HEK293 (cell line): ENCODE results near the gene ELN.

Experiments
- SETDB1 ChIP-seq: IDR thresholded peaks from one replicate; pipeline ENCODE4 v1.6.1; 2017; ENCODE audit warnings: mild to moderate bottlenecking, low read length, moderate library complexity, mixed read lengths; ENCODE audit not compliant: insufficient read length
- TCF7L2 ChIP-seq: IDR thresholded peaks from 2 replicates; pipeline ENCODE4 v1.6.1; 2011; ENCODE audit warnings: low read depth, mild to moderate bottlenecking, inconsistent platforms, low read length, moderate library complexity, borderline replicate concordance
- ZEB2 ChIP-seq: fragments of 450-650 bp; formaldehyde crosslinking; IDR thresholded peaks from 2 replicates; pipeline ENCODE4 v1.5.1; 2016; ENCODE audit warnings: missing biosample characterization, missing genetic modification characterization
- ZNF112 ChIP-seq: fragments of 450-650 bp; formaldehyde crosslinking; IDR thresholded peaks from 2 replicates; pipeline ENCODE4 v1.5.0; 2017; ENCODE audit warnings: missing biosample characterization, missing genetic modification characterization
- ZNF132 ChIP-seq: fragments of 450-650 bp; formaldehyde crosslinking; IDR thresholded peaks from 2 replicates; pipeline ENCODE4 v1.5.1; 2017; ENCODE audit warnings: missing biosample characterization, missing genetic modification characterization, borderline replicate concordance
- ZNF174 ChIP-seq: fragments of 450-650 bp; formaldehyde crosslinking; IDR thresholded peaks from 2 replicates; pipeline ENCODE4 v1.5.0; 2017; ENCODE audit warnings: missing biosample characterization, mild to moderate bottlenecking, missing genetic modification characterization
- ZNF211 ChIP-seq: fragments of 450-650 bp; formaldehyde crosslinking; IDR thresholded peaks from 2 replicates; pipeline ENCODE4 v1.5.1; 2016; ENCODE audit warnings: low read depth, missing biosample characterization, missing genetic modification characterization
- ZNF302 ChIP-seq: fragments of 450-650 bp; formaldehyde crosslinking; IDR thresholded peaks from 2 replicates; pipeline ENCODE4 v1.5.1; 2016; ENCODE audit warnings: missing biosample characterization, missing genetic modification characterization, low read depth
- ZNF416 ChIP-seq: fragments of 450-650 bp; formaldehyde crosslinking; IDR thresholded peaks from 2 replicates; pipeline ENCODE4 v1.5.1; 2016; ENCODE audit warnings: missing biosample characterization, missing genetic modification characterization
- ZNF571 ChIP-seq: fragments of 450-650 bp; formaldehyde crosslinking; IDR thresholded peaks from 2 replicates; pipeline ENCODE4 v1.5.0; 2017; ENCODE audit warnings: missing biosample characterization, missing genetic modification characterization
- ZNF747 ChIP-seq: fragments of 450-650 bp; formaldehyde crosslinking; IDR thresholded peaks from 2 replicates; pipeline ENCODE4 v1.5.1; 2016; ENCODE audit warnings: missing biosample characterization, missing genetic modification characterization
- TF ChIP-seq, protein P1 (sequence below): fragments of 450-650 bp; formaldehyde crosslinking; IDR thresholded peaks from 2 replicates; pipeline ENCODE4 v1.5.1; 2016; ENCODE audit warnings: missing biosample characterization, missing genetic modification characterization
- TF ChIP-seq, protein P2 (sequence below): fragments of 450-650 bp; formaldehyde crosslinking; IDR thresholded peaks from 2 replicates; pipeline ENCODE4 v1.5.1; 2016; ENCODE audit warnings: missing biosample characterization, missing genetic modification characterization

DNA sequence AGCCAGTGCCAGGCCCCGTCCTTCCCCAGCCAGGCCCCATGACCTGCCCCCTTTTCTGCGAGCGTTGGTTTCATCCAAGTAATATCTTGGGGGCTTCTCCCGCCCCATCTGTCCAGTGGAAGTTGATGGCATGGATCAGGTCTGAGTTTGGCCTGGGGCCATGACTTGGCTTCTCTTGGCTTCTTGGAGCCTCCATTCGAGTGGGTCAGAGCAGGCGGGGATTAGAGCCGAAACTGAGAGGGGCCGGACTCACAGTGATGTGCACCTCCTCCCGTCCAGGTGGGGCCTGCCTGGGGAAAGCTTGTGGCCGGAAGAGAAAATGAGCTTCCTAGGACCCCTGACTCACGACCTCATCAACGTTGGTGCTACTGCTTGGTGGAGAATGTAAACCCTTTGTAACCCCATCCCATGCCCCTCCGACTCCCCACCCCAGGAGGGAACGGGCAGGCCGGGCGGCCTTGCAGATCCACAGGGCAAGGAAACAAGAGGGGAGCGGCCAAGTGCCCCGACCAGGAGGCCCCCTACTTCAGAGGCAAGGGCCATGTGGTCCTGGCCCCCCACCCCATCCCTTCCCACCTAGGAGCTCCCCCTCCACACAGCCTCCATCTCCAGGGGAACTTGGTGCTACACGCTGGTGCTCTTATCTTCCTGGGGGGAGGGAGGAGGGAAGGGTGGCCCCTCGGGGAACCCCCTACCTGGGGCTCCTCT, 40.6 kb downstream of the ELN start:
- TF ChIP-seq ZNF302 (tag by site-specific recombination) (no peak), ZNF747 (no peak), ZNF174 (no peak), ZEB2 (tag by site-specific recombination) (no peak), TCF7L2 (no peak), ZNF211 (tag by site-specific recombination) (no peak), ZNF571 (tag by site-specific recombination) (no peak), SETDB1 (no peak), ZNF112 (tag by site-specific recombination) (no peak), ZNF416 (tag by site-specific recombination) (no peak), ZNF132 (tag by site-specific recombination) (no peak)
- TF ChIP-seq, protein P1, sequence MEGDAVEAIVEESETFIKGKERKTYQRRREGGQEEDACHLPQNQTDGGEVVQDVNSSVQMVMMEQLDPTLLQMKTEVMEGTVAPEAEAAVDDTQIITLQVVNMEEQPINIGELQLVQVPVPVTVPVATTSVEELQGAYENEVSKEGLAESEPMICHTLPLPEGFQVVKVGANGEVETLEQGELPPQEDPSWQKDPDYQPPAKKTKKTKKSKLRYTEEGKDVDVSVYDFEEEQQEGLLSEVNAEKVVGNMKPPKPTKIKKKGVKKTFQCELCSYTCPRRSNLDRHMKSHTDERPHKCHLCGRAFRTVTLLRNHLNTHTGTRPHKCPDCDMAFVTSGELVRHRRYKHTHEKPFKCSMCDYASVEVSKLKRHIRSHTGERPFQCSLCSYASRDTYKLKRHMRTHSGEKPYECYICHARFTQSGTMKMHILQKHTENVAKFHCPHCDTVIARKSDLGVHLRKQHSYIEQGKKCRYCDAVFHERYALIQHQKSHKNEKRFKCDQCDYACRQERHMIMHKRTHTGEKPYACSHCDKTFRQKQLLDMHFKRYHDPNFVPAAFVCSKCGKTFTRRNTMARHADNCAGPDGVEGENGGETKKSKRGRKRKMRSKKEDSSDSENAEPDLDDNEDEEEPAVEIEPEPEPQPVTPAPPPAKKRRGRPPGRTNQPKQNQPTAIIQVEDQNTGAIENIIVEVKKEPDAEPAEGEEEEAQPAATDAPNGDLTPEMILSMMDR, result no peak
- TF ChIP-seq, protein P2, sequence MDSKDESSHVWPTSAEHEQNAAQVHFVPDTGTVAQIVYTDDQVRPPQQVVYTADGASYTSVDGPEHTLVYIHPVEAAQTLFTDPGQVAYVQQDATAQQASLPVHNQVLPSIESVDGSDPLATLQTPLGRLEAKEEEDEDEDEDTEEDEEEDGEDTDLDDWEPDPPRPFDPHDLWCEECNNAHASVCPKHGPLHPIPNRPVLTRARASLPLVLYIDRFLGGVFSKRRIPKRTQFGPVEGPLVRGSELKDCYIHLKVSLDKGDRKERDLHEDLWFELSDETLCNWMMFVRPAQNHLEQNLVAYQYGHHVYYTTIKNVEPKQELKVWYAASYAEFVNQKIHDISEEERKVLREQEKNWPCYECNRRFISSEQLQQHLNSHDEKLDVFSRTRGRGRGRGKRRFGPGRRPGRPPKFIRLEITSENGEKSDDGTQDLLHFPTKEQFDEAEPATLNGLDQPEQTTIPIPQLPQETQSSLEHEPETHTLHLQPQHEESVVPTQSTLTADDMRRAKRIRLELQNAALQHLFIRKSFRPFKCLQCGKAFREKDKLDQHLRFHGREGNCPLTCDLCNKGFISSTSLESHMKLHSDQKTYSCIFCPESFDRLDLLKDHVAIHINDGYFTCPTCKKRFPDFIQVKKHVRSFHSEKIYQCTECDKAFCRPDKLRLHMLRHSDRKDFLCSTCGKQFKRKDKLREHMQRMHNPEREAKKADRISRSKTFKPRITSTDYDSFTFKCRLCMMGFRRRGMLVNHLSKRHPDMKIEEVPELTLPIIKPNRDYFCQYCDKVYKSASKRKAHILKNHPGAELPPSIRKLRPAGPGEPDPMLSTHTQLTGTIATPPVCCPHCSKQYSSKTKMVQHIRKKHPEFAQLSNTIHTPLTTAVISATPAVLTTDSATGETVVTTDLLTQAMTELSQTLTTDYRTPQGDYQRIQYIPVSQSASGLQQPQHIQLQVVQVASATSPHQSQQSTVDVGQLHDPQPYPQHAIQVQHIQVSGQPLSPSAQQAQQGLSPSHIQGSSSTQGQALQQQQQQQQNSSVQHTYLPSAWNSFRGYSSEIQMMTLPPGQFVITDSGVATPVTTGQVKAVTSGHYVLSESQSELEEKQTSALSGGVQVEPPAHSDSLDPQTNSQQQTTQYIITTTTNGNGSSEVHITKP, result no peak
